ENCODE results near the gene RGL1. TPM values are rescaled to one million over a fixed set of nuclear protein-coding genes. Genes with fewer than 3 reads are reported as not detected.
A peak's percentile ranks its signal among the peaks of the same experiment; 100 is the strongest.

The RGL1 gene
- total RNA-seq, 2 donors from 2014 or later: 9.9 to 16.2 TPM

DNA sequence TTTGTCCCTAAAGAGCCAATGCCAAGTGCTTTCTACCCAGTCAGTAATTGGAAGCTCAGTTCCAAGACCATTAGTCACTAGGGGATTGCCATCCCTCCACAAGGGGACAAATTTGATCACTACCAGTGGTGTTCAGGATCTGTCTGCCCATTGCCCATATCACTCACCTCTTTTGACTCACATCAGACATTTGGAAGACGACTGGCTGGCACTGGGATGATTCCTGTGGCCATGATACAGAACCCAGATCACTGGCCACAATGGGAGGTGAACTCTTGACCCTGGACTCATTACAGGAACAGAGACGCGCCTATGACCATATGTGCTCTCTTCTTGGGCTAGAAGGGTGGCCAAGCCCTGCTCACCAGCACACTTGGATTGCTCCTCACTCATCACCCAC is 161.6 kb downstream of the RGL1 start:
- no peak for DNase-seq

DNA sequence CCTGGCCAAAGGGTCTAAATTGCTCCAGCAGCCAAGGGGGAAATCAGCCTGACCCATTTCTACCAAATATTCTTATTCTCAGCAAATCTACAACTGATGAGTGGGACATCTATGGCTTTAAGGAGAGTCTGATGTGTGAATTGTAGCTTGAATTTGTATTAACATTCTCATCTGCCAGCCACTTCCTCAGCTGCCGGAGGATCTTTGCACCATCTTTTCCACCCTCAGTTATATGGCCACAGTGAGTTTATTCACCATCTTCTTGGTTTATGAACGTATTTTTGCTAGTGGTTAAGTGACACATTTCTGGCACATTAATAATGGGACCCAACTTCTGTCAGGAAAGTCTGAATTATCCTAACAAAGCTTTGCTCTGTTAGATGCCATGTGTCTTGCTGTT is 163.0 kb downstream of the RGL1 start:
- H3K27ac ChIP-seq: no peak overlapping the region
- TF ChIP-seq POLR2A (IDR thresholded peaks at IDR 0.05): no peak
- TF ChIP-seq, protein P1, sequence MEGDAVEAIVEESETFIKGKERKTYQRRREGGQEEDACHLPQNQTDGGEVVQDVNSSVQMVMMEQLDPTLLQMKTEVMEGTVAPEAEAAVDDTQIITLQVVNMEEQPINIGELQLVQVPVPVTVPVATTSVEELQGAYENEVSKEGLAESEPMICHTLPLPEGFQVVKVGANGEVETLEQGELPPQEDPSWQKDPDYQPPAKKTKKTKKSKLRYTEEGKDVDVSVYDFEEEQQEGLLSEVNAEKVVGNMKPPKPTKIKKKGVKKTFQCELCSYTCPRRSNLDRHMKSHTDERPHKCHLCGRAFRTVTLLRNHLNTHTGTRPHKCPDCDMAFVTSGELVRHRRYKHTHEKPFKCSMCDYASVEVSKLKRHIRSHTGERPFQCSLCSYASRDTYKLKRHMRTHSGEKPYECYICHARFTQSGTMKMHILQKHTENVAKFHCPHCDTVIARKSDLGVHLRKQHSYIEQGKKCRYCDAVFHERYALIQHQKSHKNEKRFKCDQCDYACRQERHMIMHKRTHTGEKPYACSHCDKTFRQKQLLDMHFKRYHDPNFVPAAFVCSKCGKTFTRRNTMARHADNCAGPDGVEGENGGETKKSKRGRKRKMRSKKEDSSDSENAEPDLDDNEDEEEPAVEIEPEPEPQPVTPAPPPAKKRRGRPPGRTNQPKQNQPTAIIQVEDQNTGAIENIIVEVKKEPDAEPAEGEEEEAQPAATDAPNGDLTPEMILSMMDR (IDR thresholded peaks at IDR 0.05): no peak
- no peak for DNase-seq

More for the DNA sequence above, 161.6 kb downstream of the RGL1 start:
- intact Hi-C loops (cut with DNase I): no loop called here
- H3K9me3 ChIP-seq: no peaks in the 10 kb centered on the region
- no peaks in the 10 kb centered on the region for H3K36me3 ChIP-seq (replicated peaks in 1 of 2; ENCODE audit: insufficient read depth in 1 of 2, low read depth in 2 of 2)
- TF ChIP-seq, protein P1 (IDR thresholded peaks at IDR 0.05): no peak
- no peak for TF ChIP-seq POLR2A (IDR thresholded peaks at IDR 0.05)
- no peak overlapping the region for H3K27ac ChIP-seq
- WGBS, 2 donors: 73 to 92% methylated on average over 1 to 3 of the region's 3 CpGs
- H3K4me1 ChIP-seq: no peaks in the 10 kb centered on the region
- H3K27me3 ChIP-seq: no peaks in the 10 kb centered on the region
- H3K4me3 ChIP-seq: no peak overlapping the region
- no peak for ATAC-seq

DNA sequence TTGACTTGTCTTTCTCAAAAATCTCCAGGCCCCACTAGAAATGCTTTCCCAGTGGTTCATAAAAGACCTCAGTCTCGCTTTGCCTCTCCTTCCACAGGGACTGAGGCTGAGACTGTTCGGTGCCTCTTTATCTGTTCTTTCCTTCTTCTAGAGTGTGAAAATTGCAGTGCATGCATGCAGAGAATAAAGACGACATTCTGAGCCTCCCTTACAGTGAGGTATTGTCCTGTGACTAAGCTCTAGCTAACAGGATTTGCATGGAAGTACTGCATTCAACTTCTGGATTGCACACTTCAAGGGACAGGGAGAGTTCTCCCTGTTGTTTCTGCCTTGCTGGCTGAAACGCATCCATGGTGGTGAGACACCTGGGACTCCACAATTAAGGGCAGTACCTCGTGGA is 163.5 kb downstream of the RGL1 start:
- DNase-seq: no peak
- intact Hi-C loops (cut with DNase I): no loop called here
- 77 to 88% methylated on average over 5 of the region's 5 CpGs for WGBS, 2 donors

More for the DNA sequence above, 163.0 kb downstream of the RGL1 start:
- intact Hi-C loops (cut with DNase I): no loop called here
- H3K9me3 ChIP-seq: no peaks in the 10 kb centered on the region
- WGBS, 2 donors: 85 to 94% methylated on average over 2 of the region's 2 CpGs
- no peaks in the 10 kb centered on the region for H3K4me1 ChIP-seq
- H3K36me3 ChIP-seq (replicated peaks in 1 of 2; ENCODE audit: insufficient read depth in 1 of 2, low read depth in 2 of 2): no peaks in the 10 kb centered on the region
- ATAC-seq: no peak
- no peaks in the 10 kb centered on the region for H3K27me3 ChIP-seq
- no peak overlapping the region for H3K4me3 ChIP-seq

DNA sequence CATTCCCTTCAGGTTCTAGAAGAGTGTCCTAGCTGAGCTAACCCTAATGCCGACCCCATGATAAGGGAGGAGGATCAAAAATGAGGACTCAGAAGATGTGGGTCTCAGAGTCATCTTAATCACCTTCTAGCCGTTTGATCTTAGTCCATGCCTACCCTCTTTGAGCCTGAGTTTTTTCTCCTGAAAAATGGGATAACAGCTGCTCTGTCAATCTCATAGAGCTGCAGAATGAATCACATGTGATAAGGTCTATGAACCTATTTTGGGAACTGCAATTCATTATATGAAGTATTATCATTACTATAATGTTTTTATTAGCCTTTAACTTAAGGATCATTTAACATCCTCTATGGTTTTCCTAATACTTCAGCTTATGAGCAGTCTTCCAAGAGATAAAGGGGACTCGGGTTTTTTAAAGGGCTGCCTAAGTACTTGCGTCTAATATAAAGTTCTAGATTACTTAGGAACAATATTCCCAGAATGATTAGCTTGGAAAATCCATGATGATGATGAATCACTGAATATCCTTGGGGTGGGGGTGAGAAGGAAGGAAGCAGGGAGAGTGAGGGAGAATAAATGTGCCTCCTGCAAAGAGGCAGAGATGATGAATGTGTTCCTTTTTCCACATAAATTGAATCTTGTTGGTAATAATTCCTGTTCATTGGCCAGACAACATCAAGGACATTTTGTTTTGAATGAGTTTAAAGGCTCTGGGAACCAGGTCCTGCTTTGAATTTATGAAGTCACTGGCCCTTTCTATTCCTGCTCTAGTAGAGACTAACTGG is 165.8 kb downstream of the RGL1 start:
- peak; percentile 30 for ATAC-seq
- H3K27ac ChIP-seq: no peak overlapping the region
- H3K36me3 ChIP-seq (replicated peaks in 1 of 2; ENCODE audit: insufficient read depth in 1 of 2, low read depth in 2 of 2): no peaks in the 10 kb centered on the region
- H3K4me3 ChIP-seq: no peak overlapping the region
- TF ChIP-seq POLR2A (IDR thresholded peaks at IDR 0.05): no peak
- TF ChIP-seq, protein P1 (IDR thresholded peaks at IDR 0.05): no peak
- WGBS, 2 donors: 42 to 53% methylated on average over 4 of the region's 4 CpGs
- no peaks in the 10 kb centered on the region for H3K27me3 ChIP-seq
- no peaks in the 10 kb centered on the region for H3K9me3 ChIP-seq
- intact Hi-C loops (cut with DNase I): no loop called here
- no peak for DNase-seq
- H3K4me1 ChIP-seq: no peaks in the 10 kb centered on the region

More for the DNA sequence above, 163.5 kb downstream of the RGL1 start:
- H3K9me3 ChIP-seq: no peaks in the 10 kb centered on the region
- no peak overlapping the region for H3K27ac ChIP-seq
- TF ChIP-seq POLR2A (IDR thresholded peaks at IDR 0.05): no peak
- TF ChIP-seq, protein P1 (IDR thresholded peaks at IDR 0.05): no peak
- ATAC-seq: no peak
- H3K4me1 ChIP-seq: no peaks in the 10 kb centered on the region
- H3K27me3 ChIP-seq: no peaks in the 10 kb centered on the region
- H3K36me3 ChIP-seq (replicated peaks in 1 of 2; ENCODE audit: insufficient read depth in 1 of 2, low read depth in 2 of 2): no peaks in the 10 kb centered on the region
- H3K4me3 ChIP-seq: no peak overlapping the region

DNA sequence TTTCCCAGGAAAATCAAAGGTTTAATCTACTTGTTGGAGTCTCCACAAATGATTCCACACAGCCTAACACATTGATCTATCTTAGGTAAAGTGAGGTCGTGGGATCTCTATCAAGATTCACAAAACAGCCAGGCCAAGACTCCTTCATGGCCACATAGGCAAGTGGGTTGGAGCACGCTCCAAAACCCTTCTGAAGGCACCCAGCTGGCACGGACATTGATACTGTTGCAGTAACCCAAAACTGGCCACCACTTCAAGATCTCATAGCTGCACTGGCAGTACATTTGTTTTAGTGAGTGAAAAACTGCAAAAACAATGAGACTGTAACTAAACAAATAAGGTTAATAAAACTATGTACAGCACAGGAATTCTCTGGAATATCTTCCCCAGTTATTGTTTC is 170.7 kb downstream of the RGL1 start:
- ATAC-seq: no peak
- Histone ChIP-seq H3K4me1 (no peaks in the 10 kb centered on the region), H3K36me3 (replicated peaks in 1 of 2; ENCODE audit: insufficient read depth in 1 of 2, low read depth in 2 of 2) (no peaks in the 10 kb centered on the region), H3K27me3 (no peaks in the 10 kb centered on the region), H3K27ac (no peak overlapping the region), H3K9me3 (no peaks in the 10 kb centered on the region), H3K4me3 (no peak overlapping the region)
- DNase-seq: no peak
- WGBS, 2 donors: 91 to 98% methylated on average over 3 of the region's 3 CpGs
- no peak for TF ChIP-seq POLR2A (IDR thresholded peaks at IDR 0.05)
- TF ChIP-seq, protein P1 (IDR thresholded peaks at IDR 0.05): no peak
- intact Hi-C loops (cut with DNase I): no loop called here
